Activated naive CD4-positive, alpha-beta T cell treated with Interleukin-2 at 50 U/mL for 16 hours (primary cell): ENCODE results near the gene PIP4K2A.
"Not testable (repeated sequence)": the region's sequence is repeated elsewhere in the genome, so short reads cannot be mapped to it uniquely, and the experiment has no call there.

Experiments
- DNase-seq: peaks from one replicate; pipeline ENCODE4 v3.0.0-alpha.2; 2020

The PIP4K2A gene

GRCh38 chr10:22503315-22504088, 210.9 kb downstream of the PIP4K2A start:
- no peak for DNase-seq

- no peak for DNase-seq
Measured at GRCh38 chr10:22501863-22502262, 212.5 kb downstream of the PIP4K2A start.

GRCh38 chr10:22501413-22501812, 213.0 kb downstream of the PIP4K2A start:
- DNase-seq, result no peak

- DNase-seq, result no peak
Measured at GRCh38 chr10:22500656-22501340, 213.6 kb downstream of the PIP4K2A start.

GRCh38 chr10:22499973-22500372, 214.4 kb downstream of the PIP4K2A start:
- DNase-seq, result not testable (repeated sequence)

- DNase-seq, result no peak
Measured at GRCh38 chr10:22495396-22495795, 219.0 kb downstream of the PIP4K2A start.

- no peak for DNase-seq
Measured at GRCh38 chr10:22494007-22494406, 220.4 kb downstream of the PIP4K2A start.

GRCh38 chr10:22491931-22492615, 222.3 kb downstream of the PIP4K2A start:
- no peak for DNase-seq

GRCh38 chr10:22491480-22491879, 222.9 kb downstream of the PIP4K2A start:
- DNase-seq, result no peak

- no peak for DNase-seq
Measured at GRCh38 chr10:22489975-22490374, 224.4 kb downstream of the PIP4K2A start.

- no peak for DNase-seq
Measured at GRCh38 chr10:22489467-22489866, 224.9 kb downstream of the PIP4K2A start.

- no peak for DNase-seq
Measured at GRCh38 chr10:22486431-22486830, 227.9 kb downstream of the PIP4K2A start.
